Uterus (tissue), 4 donors: ENCODE measurements around the gene CMTM8. TPM values are rescaled to one million over a fixed set of nuclear protein-coding genes. Genes with fewer than 3 reads are reported as not detected.

ENCODE experiments used
- DNase-seq, 2 donors: peaks; one replicate each; pipeline ENCODE4 v3.0.0-alpha.2; 2019 to 2020
- H3K27ac ChIP-seq, 2 donors: fragments of 200-600 bp; sonication (generic); 1 replicate in 1 of 2; 2 replicates in 1 of 2; pipeline ENCODE4 v1.5.1; 2016 to 2018
- H3K27me3 ChIP-seq, 2 donors: fragments of 200-600 bp; sonication (generic); one replicate each; pipeline ENCODE4 v1.5.1; 2018 to 2019; ENCODE audit warnings: control low read depth in 1 of 2
- H3K36me3 ChIP-seq, 2 donors: fragments of 200-600 bp; sonication (generic); one replicate each; pipeline ENCODE4 v1.5.1; 2019; ENCODE audit warnings: control low read depth in 1 of 2
- H3K4me1 ChIP-seq, 2 donors: fragments of 200-600 bp; sonication (generic); one replicate each; pipeline ENCODE4 v1.5.1; 2018 to 2019; ENCODE audit warnings: control low read depth in 1 of 2
- H3K4me3 ChIP-seq, 2 donors: fragments of 200-600 bp; sonication (generic); 1 replicate in 1 of 2; 2 replicates in 1 of 2; pipeline ENCODE4 v1.5.1; 2018 to 2019; ENCODE audit warnings: mild to moderate bottlenecking in 1 of 2
- H3K9me3 ChIP-seq, 2 donors: fragments of 200-600 bp; sonication (generic); one replicate each; pipeline ENCODE4 v1.5.1; 2019; ENCODE audit warnings: control low read depth in 1 of 2
- POLR2A ChIP-seq, 2 donors: fragments of 450-650 bp; IDR thresholded peaks; one replicate each; pipeline ENCODE4 v1.6.1; 2016; ENCODE audit warnings: antibody characterized with exemption in 2 of 2, mild to moderate bottlenecking in 1 of 2, moderate library complexity in 1 of 2
- intact Hi-C: fragments of 100-400 bp; cut with DNase I; formaldehyde crosslinking; loops from one replicate; pipeline ENCODE4 v1.15.1; 2023; ENCODE audit warnings: low total_unique reads
- total RNA-seq, 4 donors: library from RNA; depleted of rRNA in 3 of 4; stranded (reverse); fragments of >200 nt in 3 of 4; gene quantifications; one replicate each; pipeline versions ENCODE4 v1.1.0 to v1.2.4, GENCODE V29; 2014 to 2023
- TF ChIP-seq, protein P1 (sequence below), 4 experiments: fragments of 200-600 bp in 2 of 4; fragments of 450-650 bp in 2 of 4; sonication (generic) in 2 of 4; IDR thresholded peaks; one replicate each; pipeline ENCODE4 v1.5.1; 2016 to 2019; ENCODE audit warnings: antibody characterized with exemption in 4 of 4, mild to moderate bottlenecking in 2 of 4, moderate library complexity in 1 of 4
- donor health status: DM: yes; HTN: yes; CAD: no.

Gene CMTM8
- total RNA-seq, 4 donors from 2014 or later: 1.5 to 4.7 (median 2.5) TPM

DNA sequence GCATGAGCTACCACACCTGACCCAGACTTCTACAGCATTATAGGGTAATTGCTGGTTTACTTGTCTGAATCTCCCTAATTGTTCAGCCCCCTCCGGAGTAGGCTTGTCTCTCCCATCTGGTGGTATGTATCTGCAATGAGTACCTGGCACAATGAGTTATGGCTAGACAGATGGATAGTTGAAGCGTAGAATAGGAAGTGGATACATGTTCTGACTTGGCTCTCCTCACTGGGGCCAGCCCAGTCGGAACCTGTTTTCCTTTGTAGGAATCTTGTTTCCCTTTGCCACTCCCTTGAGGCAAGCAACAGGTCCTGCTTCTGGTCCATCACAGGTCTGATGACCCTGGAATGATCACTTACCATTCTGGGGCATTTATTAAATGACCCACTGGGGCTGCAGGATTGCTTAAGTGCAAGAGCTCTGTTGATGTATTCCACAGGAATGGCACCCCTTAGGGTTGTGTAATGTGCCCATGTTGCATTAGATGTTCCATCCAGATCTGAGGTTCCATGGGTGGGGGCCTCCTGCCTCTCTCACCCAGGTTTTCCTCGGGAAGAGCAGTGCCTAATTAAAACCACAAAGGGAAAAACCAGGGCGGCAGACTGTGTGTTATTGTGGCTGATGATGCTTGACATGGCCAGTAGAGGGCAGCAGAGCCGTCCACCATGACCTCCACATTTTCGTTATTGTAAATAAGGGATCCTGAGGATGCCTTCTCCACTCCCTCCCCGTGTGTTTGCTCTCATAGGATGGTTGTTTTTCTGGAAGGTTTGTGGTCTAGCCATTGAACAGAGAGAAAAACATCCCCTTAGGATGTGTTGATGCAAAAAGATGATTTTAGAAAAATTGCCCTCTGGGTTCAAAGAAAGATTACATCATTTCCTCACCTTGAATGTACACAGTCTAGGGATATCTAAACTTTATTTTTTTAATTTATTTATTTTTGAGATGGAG lies 58.0 kb downstream of the CMTM8 start:
- H3K27me3 ChIP-seq: no peaks in the 10 kb centered on the region
- H3K27ac ChIP-seq: no peak overlapping the region
- no peaks in the 10 kb centered on the region for H3K9me3 ChIP-seq
- no peak for TF ChIP-seq POLR2A (IDR thresholded peaks at IDR 0.05)
- TF ChIP-seq, protein P1, sequence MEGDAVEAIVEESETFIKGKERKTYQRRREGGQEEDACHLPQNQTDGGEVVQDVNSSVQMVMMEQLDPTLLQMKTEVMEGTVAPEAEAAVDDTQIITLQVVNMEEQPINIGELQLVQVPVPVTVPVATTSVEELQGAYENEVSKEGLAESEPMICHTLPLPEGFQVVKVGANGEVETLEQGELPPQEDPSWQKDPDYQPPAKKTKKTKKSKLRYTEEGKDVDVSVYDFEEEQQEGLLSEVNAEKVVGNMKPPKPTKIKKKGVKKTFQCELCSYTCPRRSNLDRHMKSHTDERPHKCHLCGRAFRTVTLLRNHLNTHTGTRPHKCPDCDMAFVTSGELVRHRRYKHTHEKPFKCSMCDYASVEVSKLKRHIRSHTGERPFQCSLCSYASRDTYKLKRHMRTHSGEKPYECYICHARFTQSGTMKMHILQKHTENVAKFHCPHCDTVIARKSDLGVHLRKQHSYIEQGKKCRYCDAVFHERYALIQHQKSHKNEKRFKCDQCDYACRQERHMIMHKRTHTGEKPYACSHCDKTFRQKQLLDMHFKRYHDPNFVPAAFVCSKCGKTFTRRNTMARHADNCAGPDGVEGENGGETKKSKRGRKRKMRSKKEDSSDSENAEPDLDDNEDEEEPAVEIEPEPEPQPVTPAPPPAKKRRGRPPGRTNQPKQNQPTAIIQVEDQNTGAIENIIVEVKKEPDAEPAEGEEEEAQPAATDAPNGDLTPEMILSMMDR (IDR thresholded peaks at IDR 0.05): peak; percentile 64 to 87 (median 76)
- peak; percentile 43 to 49 for DNase-seq
- intact Hi-C loops: loop anchor here (10.0 kb wide), 1 partner anchor 178 kb away; no protein-coding TSS in a partner anchor
- H3K4me1 ChIP-seq: no peaks in the 10 kb centered on the region
- H3K36me3 ChIP-seq: no peaks in the 10 kb centered on the region
- no peak overlapping the region for H3K4me3 ChIP-seq

GRCh38 chr3:32297366-32297765 lies 58.9 kb downstream of the CMTM8 start:
- Histone ChIP-seq H3K27ac (no peak overlapping the region), H3K36me3 (no peaks in the 10 kb centered on the region), H3K4me1 (no peaks in the 10 kb centered on the region), H3K4me3 (no peak overlapping the region), H3K27me3 (no peaks in the 10 kb centered on the region), H3K9me3 (no peaks in the 10 kb centered on the region)
- no peak for TF ChIP-seq POLR2A (IDR thresholded peaks at IDR 0.05)
- TF ChIP-seq, protein P1 (IDR thresholded peaks at IDR 0.05): no peak
- DNase-seq: no peak
- intact Hi-C loops: loop anchor here (10.0 kb wide), 1 partner anchor 177 kb away; no protein-coding TSS in a partner anchor

DNA sequence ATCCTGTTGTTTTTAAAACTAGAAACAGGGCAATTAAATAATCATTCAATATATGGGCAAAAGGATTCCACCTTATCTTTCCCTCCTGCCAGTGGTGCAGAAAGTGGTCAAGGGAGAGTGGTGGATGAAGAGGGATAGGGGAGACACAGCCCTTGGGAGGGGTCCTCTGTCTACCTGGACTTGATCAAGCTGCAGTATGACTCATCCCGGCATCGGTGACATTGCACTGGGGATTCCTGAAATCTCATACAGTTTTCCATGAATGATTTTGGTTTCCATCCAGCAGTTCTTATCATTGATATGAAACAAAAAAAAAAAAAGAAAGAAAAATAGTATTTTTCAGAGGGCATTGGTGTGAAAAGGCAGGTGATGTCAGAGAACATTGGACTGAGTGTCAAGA lies 62.9 kb downstream of the CMTM8 start:
- no peak overlapping the region for H3K4me3 ChIP-seq
- intact Hi-C loops: no loop called here
- H3K36me3 ChIP-seq: no peaks in the 10 kb centered on the region
- no peak overlapping the region for H3K27ac ChIP-seq
- H3K4me1 ChIP-seq: no peaks in the 10 kb centered on the region
- H3K9me3 ChIP-seq: no peaks in the 10 kb centered on the region
- no peaks in the 10 kb centered on the region for H3K27me3 ChIP-seq
- TF ChIP-seq POLR2A (IDR thresholded peaks at IDR 0.05): no peak
- TF ChIP-seq, protein P1 (IDR thresholded peaks at IDR 0.05): no peak
- no peak for DNase-seq

DNA sequence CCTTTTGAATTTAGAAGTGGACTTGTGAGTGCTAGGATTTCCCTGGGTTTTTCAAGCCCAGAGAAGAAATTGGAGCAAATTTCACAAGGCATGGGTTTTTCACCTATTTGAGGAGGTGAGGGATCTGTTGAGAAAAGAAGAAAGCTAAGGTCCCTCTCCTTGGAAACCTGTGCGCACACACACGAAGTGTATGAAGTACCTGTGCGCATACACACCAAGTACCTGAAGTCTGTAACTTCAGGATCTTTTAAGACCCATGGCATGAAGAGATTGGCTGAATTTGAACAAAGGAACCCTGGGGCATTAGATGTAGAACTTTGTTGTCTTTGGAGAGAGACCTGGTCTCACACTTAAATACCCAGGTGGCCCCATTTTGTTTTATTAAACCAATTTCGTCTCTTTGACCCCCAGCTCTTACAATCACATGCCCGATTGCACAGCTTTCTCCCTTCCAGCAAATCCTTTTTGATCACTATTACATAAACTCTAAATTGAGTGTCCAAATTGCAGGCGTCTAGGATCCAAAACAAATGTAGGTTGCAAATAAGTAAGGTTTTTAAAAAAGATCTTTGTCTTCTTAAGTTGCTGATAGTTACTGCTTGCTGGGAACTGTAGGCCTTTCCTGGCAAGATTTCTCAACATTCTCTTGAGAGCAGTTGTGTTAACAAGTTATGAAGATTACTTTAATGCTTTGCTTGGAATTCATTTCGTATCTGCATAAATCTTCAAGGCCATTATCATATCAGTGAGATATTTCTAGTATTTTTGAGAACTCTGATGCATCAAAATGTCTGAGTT lies 64.3 kb downstream of the CMTM8 start:
- H3K9me3 ChIP-seq: no peaks in the 10 kb centered on the region
- intact Hi-C loops: no loop called here
- TF ChIP-seq, protein P1 (IDR thresholded peaks at IDR 0.05): no peak
- no peak for TF ChIP-seq POLR2A (IDR thresholded peaks at IDR 0.05)
- no peaks in the 10 kb centered on the region for H3K27me3 ChIP-seq
- H3K36me3 ChIP-seq: no peaks in the 10 kb centered on the region
- no peak for DNase-seq
- H3K4me1 ChIP-seq: no peaks in the 10 kb centered on the region
- no peak overlapping the region for H3K4me3 ChIP-seq
- H3K27ac ChIP-seq: peak overlapping the region; percentile 14 to 26
